Adrenal gland (tissue), 19 donors: ENCODE data around the gene TSFM. TPM values are rescaled to one million over a fixed set of nuclear protein-coding genes. Genes with fewer than 3 reads are reported as not detected.

Experiments used
- DNase-seq, 7 donors: peaks; one replicate each; pipeline ENCODE4 v3.0.0-alpha.2; 2019 to 2020
- H3K27ac ChIP-seq, 5 donors: fragments of 200-600 bp; sonication (generic) in 4 of 5; 1 replicate in 3 of 5; 2 replicates in 2 of 5; pipeline versions ENCODE4 v1.5.1 to v1.8.0; 2016 to 2020; ENCODE audit warnings: mild to moderate bottlenecking in 1 of 5
- H3K27me3 ChIP-seq: fragments of 200-600 bp; 2 replicates; pipeline ENCODE4 v1.8.0; 2021
- H3K36me3 ChIP-seq, 2 donors: fragments of 200-600 bp; replicated peaks in 1 of 2; 1 replicate in 1 of 2; 2 replicates in 1 of 2; pipeline versions ENCODE4 v1.5.1 to v1.8.0; 2018 to 2022
- H3K4me1 ChIP-seq, 2 donors: fragments of 200-600 bp; replicated peaks in 1 of 2; 1 replicate in 1 of 2; 2 replicates in 1 of 2; pipeline versions ENCODE4 v1.5.1 to v1.8.0; 2018 to 2021
- H3K4me3 ChIP-seq, 4 donors: fragments of 200-600 bp; sonication (generic) in 3 of 4; one replicate each; pipeline ENCODE4 v1.5.1; 2016 to 2018
- H3K9me3 ChIP-seq, 3 donors: fragments of 200-600 bp; sonication (generic) in 1 of 3; replicated peaks in 1 of 3; 1 replicate in 2 of 3; 2 replicates in 1 of 3; pipeline versions ENCODE4 v1.5.1 to v1.8.0; 2016 to 2021
- CTCF ChIP-seq, 6 experiments: fragments of 450-650 bp in 4 of 6; fragments of 200-600 bp in 2 of 6; sonication (generic) in 1 of 6; IDR thresholded peaks; 1 replicate in 5 of 6; 2 replicates in 1 of 6; pipeline versions ENCODE4 v1.5.1 to v1.8.0; 2016 to 2021; ENCODE audit warnings: antibody characterized with exemption in 6 of 6, mild to moderate bottlenecking in 2 of 6, moderate library complexity in 1 of 6
- POLR2A ChIP-seq, 2 donors: fragments of 450-650 bp; IDR thresholded peaks; one replicate each; pipeline ENCODE4 v1.6.1; 2017; ENCODE audit warnings: antibody characterized with exemption in 2 of 2, mild to moderate bottlenecking in 2 of 2, moderate library complexity in 1 of 2
- WGBS, 4 donors: extraction: QIAGEN DNeasy Blood & Tissue Kit in 2 of 4; methylation state at CpG; one replicate each; pipeline versions ENCODE4 v1.1.5 to v1.1.7; 2013 to 2017; 5-methylcytosine and 5-hydroxymethylcytosine counted together
- intact Hi-C, 2 donors: fragments of 100-400 bp; cut with DNase I; formaldehyde crosslinking; loops; one replicate each; pipeline versions ENCODE4 v1.14.1 to v1.15.0; 2022 to 2023
- long read RNA-seq, 10 donors: library from polyadenylated mRNA in 3 of 10; unstranded in 2 of 10; stranded (forward) in 1 of 10; transcript quantifications; one replicate each; pipeline ENCODE4 v2.0.0 and lab custom pipeline, GENCODE V29; 2021 to 2026
- polyA plus RNA-seq, 3 donors: library from polyadenylated mRNA; stranded (reverse); fragments of 200-250 nt in 2 of 3; fragments of 350-450 nt in 1 of 3; fragmentation: Illumina TruSeq in 1 of 3; extraction: RNeasy Lipid Tissue Mini Kit (QIAGEN cat#74804) in 1 of 3; gene quantifications; one replicate each; pipeline ENCODE4 v1.2.3, GENCODE V29; 2013 to 2014
- total RNA-seq, 9 donors: library from RNA; depleted of rRNA in 4 of 9; stranded (reverse); fragments of >200 nt in 4 of 9; fragments of 120-200 nt in 1 of 9; fragmentation: NEBNext Ultra II Directional in 1 of 9; extraction: Animal tissue kit (Norgen Biotek cat#: 25700) in 1 of 9; gene quantifications; one replicate each; pipeline versions ENCODE4 v1.1.0 to v1.2.4, GENCODE V29; 2013 to 2023
- donor health status: healthy with polysubstance abuse.
- donor health status: Bipolar disorder and iron deficiency.
- donor health status: DM: yes; HTN: yes; CAD: no.
- donor health status: DM: no; HTN: no; CAD: no.
- donor health status: DM: no; HTN: no; CAD: no.
- donor health status: DM: yes; HTN: yes; CAD: no.

The TSFM gene
- 100 to 1,000 TPM in 2 of 9 donors, 10 to 100 TPM in 7; 40.4 to 107 (median 70.4) TPM for total RNA-seq
- 10 to 100 TPM; 31.5 to 82.6 (median 62.5) TPM for polyA plus RNA-seq
- long read RNA-seq, donor 1, transcript TSFM-204 (6 exons, 2,192 nt), result major isoform, 21 of 24 reads
- long read RNA-seq, donor 1, partial matches to known transcripts, result 0 of 24 reads
- long read RNA-seq, donor 1, other reads (novel, unspliced or antisense), result 0 of 24 reads
- long read RNA-seq, donor 2, transcript TSFM-204 (6 exons, 2,192 nt), result major isoform, 16 of 27 reads
- long read RNA-seq, donor 2, partial matches to known transcripts, result 11 of 27 reads
- long read RNA-seq, donor 2, other reads (novel, unspliced or antisense), result 0 of 27 reads
- long read RNA-seq, donor 3, transcript TSFM-204 (6 exons, 2,192 nt), result major isoform, 24 of 25 reads
- long read RNA-seq, donor 3, partial matches to known transcripts, result 0 of 25 reads
- long read RNA-seq, donor 3, other reads (novel, unspliced or antisense), result 0 of 25 reads
- long read RNA-seq, donor 4, transcript TSFM-204 (6 exons, 2,192 nt), result major isoform, 64 of 77 reads
- long read RNA-seq, donor 4, partial matches to known transcripts, result 3 of 77 reads
- long read RNA-seq, donor 4, other reads (novel, unspliced or antisense), result 8 of 77 reads
- long read RNA-seq, donor 5, transcript TSFM-204 (6 exons, 2,192 nt), result major isoform, 109 of 123 reads
- long read RNA-seq, donor 5, partial matches to known transcripts, result 3 of 123 reads
- long read RNA-seq, donor 5, other reads (novel, unspliced or antisense), result 8 of 123 reads
- long read RNA-seq, donor 6, transcript TSFM-204 (6 exons, 2,192 nt), result major isoform, 34 of 39 reads
- long read RNA-seq, donor 6, partial matches to known transcripts, result 0 of 39 reads
- long read RNA-seq, donor 6, other reads (novel, unspliced or antisense), result 3 of 39 reads
- long read RNA-seq, donor 7, transcript TSFM-204 (6 exons, 2,192 nt), result major isoform, 17 of 17 reads
- long read RNA-seq, donor 7, partial matches to known transcripts, result 0 of 17 reads
- long read RNA-seq, donor 7, other reads (novel, unspliced or antisense), result 0 of 17 reads
- long read RNA-seq, donor 8, transcript TSFM-204 (6 exons, 2,192 nt), result major isoform, 38 of 65 reads
- long read RNA-seq, donor 8, partial matches to known transcripts, result 25 of 65 reads
- long read RNA-seq, donor 8, other reads (novel, unspliced or antisense), result 0 of 65 reads
- long read RNA-seq, donor 9, transcript TSFM-204 (6 exons, 2,192 nt), result major isoform, 22 of 22 reads
- long read RNA-seq, donor 9, partial matches to known transcripts, result 0 of 22 reads
- long read RNA-seq, donor 9, other reads (novel, unspliced or antisense), result 0 of 22 reads
- long read RNA-seq, donor 10, transcript TSFM-204 (6 exons, 2,192 nt), result major isoform, 12 of 26 reads
- long read RNA-seq, donor 10, partial matches to known transcripts, result 14 of 26 reads
- long read RNA-seq, donor 10, other reads (novel, unspliced or antisense), result 0 of 26 reads

DNA sequence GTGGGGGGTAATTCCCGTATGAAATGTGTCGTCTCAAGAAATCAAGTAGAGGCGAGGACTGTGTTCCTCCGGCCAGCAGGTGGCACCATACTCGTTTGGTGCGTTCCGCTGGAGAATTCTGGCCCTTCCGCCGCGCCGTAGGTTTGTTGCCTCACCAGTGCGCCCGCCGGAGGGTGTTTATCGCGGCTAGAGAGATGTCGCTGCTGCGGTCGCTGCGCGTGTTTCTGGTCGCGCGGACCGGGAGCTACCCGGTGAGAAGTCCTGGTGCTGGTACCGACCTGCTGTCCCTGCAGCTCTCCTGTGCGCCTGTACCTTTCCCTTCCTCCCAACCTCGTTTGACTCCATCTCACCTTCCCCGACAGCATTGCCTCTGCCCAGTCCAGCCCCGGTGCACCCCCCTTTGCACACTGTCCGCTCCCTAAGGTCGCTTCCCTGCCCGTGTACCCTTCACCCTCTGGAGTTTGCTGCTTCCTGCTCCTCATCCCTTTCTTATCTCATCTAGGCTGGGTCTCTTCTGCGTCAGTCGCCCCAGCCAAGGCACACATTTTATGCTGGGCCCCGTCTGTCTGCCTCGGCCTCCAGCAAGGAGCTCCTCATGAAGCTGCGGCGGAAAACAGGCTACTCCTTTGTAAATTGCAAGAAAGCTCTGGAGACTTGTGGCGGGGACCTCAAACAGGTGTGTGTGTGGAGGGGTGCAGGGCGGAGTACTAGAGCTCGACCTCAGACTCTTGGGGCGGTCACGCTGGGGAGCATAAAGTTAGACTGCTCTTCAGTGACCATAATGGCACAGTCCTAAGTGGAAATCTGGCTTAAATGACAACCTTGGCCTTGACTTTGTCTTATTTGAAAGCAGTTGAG is at the start of gene TSFM:
TSS of gene TSFM (plus strand) at position 180 of the 858 bp plus-strand sequence. CDS start at position 195, 15 bp downstream.
- peak within 1 kb of the TSS in 4 of 5 donors; percentile 44 to 83 (median 68) for H3K27ac ChIP-seq
- H3K4me3 ChIP-seq, result peak within 1 kb of the TSS; percentile 46 to 95 (median 78)
- 0 to 2% (median 1%) methylated on average over 29 to 45 of the region's 45 CpGs for WGBS, 4 donors
- DNase-seq, result peak; percentile 95 to 99 (median 97)
- TF ChIP-seq POLR2A (IDR thresholded peaks at IDR 0.05) (peak in 1 of 2 donors; percentile 79), CTCF (IDR thresholded peaks at IDR 0.05) (peak; percentile 89 to 98 (median 96))
- H3K9me3 ChIP-seq, result no peaks in the 10 kb centered on the region
- no peaks in the 10 kb centered on the region for H3K27me3 ChIP-seq
- intact Hi-C loops, result no loop called here
- H3K4me1 ChIP-seq, result peaks cover 7 to 15% of the 10 kb centered on the region in 2 donors
- H3K36me3 ChIP-seq, result peaks cover 0 to 33% of the 10 kb centered on the region in 2 donors

DNA sequence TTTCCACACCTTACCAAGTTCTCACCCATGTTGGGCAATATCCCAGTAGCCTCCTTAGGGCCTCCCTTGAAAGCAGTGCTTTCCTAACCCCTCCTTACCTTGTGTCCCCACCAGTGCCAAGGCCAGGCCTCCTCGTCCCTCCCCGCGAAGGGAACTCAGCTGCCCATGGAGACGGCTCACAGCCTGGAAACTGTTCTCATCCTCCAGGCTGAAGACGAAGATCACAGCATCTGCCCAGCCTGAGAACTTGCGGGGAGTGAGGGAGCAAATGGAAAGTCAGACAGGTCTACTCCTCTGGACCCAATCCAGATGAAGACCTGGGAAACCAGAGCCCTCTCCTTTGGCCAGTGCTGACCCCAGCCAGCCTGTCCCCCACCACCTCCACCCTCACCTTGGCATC is 48.7 kb upstream of the TSFM start:
- Histone ChIP-seq H3K27ac (no peak overlapping the region), H3K36me3 (no peaks in the 10 kb centered on the region), H3K27me3 (peaks cover 37% of the 10 kb centered on the region), H3K4me3 (no peak overlapping the region), H3K9me3 (no peaks in the 10 kb centered on the region), H3K4me1 (peaks cover 14 to 25% of the 10 kb centered on the region in 2 donors)
- WGBS, 4 donors, result 66 to 81% (median 74%) methylated on average over 5 to 6 of the region's 6 CpGs
- intact Hi-C loops, result no loop called here
- DNase-seq, result peak in 1 of 7 donors; percentile 11
- TF ChIP-seq POLR2A (IDR thresholded peaks at IDR 0.05) (no peak), CTCF (IDR thresholded peaks at IDR 0.05) (no peak)

DNA sequence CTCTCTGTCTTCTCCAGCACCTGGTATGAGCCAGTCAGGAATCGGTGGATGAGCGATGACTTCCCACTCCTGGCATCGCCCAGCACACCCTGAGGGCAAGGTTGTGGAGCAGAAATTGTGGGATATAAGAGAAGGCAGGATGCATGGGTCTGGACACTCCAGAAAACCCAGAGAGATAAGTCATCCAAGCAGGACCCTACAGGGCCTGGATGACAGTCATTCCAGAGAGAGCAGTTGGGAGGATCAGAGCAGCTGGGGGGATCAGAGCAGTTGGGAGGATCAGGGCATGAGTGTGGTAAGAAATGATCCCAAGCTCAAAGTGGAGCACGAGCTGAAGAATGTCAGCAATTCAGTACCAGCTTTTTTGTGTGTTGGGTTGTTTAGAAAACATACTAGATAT is 48.0 kb upstream of the TSFM start:
- DNase-seq, result no peak
- no peak for TF ChIP-seq CTCF (IDR thresholded peaks at IDR 0.05)
- no peak for TF ChIP-seq POLR2A (IDR thresholded peaks at IDR 0.05)
- WGBS, 4 donors, result 72 to 87% (median 76%) methylated on average over 4 of the region's 4 CpGs
- Histone ChIP-seq H3K9me3 (no peaks in the 10 kb centered on the region), H3K36me3 (no peaks in the 10 kb centered on the region), H3K27me3 (peaks cover 37% of the 10 kb centered on the region), H3K4me3 (no peak overlapping the region), H3K4me1 (peaks cover 14 to 25% of the 10 kb centered on the region in 2 donors), H3K27ac (no peak overlapping the region)
- intact Hi-C loops, result no loop called here
